ENCODE data around the gene ARNT2.

DNA sequence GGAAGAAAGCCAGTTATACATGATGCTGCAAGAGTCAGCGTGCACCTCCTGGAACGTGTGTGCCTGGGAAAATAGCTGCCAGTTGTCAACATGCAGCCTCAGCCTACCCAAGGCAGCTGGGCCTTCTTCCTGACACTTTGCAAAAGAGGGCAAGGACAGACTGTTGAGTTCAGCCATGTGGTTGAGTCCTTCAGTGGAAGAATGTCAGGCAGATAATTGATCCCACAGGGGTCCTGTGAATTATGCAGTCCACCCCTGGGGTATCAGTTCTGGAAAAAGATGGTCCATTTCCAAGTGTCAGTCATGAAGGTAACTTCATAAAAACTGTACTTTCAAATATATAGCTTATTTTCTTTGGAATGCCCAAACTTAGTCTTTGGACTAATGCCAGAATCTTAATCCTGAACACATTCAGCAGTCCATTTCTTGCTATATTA is 79.6 kb downstream of the ARNT2 start:
- TF ChIP-seq POLR2A (IDR thresholded peaks at IDR 0.05), result no peak
- TF ChIP-seq, protein P1, sequence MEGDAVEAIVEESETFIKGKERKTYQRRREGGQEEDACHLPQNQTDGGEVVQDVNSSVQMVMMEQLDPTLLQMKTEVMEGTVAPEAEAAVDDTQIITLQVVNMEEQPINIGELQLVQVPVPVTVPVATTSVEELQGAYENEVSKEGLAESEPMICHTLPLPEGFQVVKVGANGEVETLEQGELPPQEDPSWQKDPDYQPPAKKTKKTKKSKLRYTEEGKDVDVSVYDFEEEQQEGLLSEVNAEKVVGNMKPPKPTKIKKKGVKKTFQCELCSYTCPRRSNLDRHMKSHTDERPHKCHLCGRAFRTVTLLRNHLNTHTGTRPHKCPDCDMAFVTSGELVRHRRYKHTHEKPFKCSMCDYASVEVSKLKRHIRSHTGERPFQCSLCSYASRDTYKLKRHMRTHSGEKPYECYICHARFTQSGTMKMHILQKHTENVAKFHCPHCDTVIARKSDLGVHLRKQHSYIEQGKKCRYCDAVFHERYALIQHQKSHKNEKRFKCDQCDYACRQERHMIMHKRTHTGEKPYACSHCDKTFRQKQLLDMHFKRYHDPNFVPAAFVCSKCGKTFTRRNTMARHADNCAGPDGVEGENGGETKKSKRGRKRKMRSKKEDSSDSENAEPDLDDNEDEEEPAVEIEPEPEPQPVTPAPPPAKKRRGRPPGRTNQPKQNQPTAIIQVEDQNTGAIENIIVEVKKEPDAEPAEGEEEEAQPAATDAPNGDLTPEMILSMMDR (IDR thresholded peaks at IDR 0.05), result no peak
